Body of pancreas (tissue), 4 donors: Measurements from ENCODE around the gene PDCD1. TPM values are rescaled to one million over a fixed set of nuclear protein-coding genes. Genes with fewer than 3 reads are reported as not detected.
"Not testable (repeated sequence)": the region's sequence is repeated elsewhere in the genome, so short reads cannot be mapped to it uniquely, and the experiment has no call there.

Experiments
- ATAC-seq: fragments of 150-250 bp; one replicate; pipeline ENCODE4 v1.9.1; 2016
- DNase-seq, 4 donors: peaks; one replicate each; pipeline ENCODE4 v3.0.0-alpha.2; 2019
- H3K27ac ChIP-seq, 4 donors: fragments of 200-600 bp; sonication (generic); 1 replicate in 3 of 4; 2 replicates in 1 of 4; pipeline versions ENCODE4 v1.5.1 to v1.6.1; 2016 to 2019; ENCODE audit warnings: mild to moderate bottlenecking in 1 of 4, mixed read lengths in 1 of 4, moderate library complexity in 1 of 4
- H3K27me3 ChIP-seq, 2 donors: fragments of 200-600 bp; sonication (generic); one replicate each; pipeline ENCODE4 v1.6.0; 2016; ENCODE audit warnings: mild to moderate bottlenecking in 1 of 2
- H3K36me3 ChIP-seq, 2 donors: fragments of 200-600 bp; sonication (generic); replicated peaks in 1 of 2; 2 replicates each; pipeline ENCODE4 v1.5.1; 2016; ENCODE audit warnings: low read depth in 2 of 2; ENCODE audit not compliant: insufficient read depth in 1 of 2
- H3K4me1 ChIP-seq: fragments of 200-600 bp; sonication (generic); one replicate; pipeline ENCODE4 v1.6.0; 2016
- H3K4me3 ChIP-seq, 2 donors: fragments of 200-600 bp; sonication (generic); 1 replicate in 1 of 2; 2 replicates in 1 of 2; pipeline ENCODE4 v1.5.1; 2016 to 2019
- H3K9me3 ChIP-seq, 3 donors: fragments of 200-600 bp; sonication (generic); 1 replicate in 2 of 3; 2 replicates in 1 of 3; pipeline ENCODE4 v1.5.1; 2016
- POLR2A ChIP-seq, 3 donors: fragments of 450-650 bp; IDR thresholded peaks; one replicate each; pipeline ENCODE4 v1.6.1; 2016; ENCODE audit warnings: antibody characterized with exemption in 3 of 3, mild to moderate bottlenecking in 2 of 3
- WGBS, 2 donors: methylation state at CpG; one replicate each; pipeline ENCODE4 v1.1.5; 2017; 5-methylcytosine and 5-hydroxymethylcytosine counted together
- intact Hi-C: fragments of 100-400 bp; cut with DNase I; formaldehyde crosslinking; loops from one replicate; pipeline ENCODE4 v1.15.1; 2023
- total RNA-seq, 2 donors: library from RNA; depleted of rRNA; stranded (reverse); fragments of >200 nt; gene quantifications; one replicate each; pipeline ENCODE4 v1.1.0, GENCODE V29; 2016
- TF ChIP-seq, protein P1 (sequence below), 7 experiments: fragments of 450-650 bp in 4 of 7; fragments of 200-600 bp in 3 of 7; sonication (generic) in 3 of 7; IDR thresholded peaks; one replicate each; pipeline ENCODE4 v1.5.1; 2016 to 2019; ENCODE audit warnings: antibody characterized with exemption in 7 of 7

PDCD1 gene
- total RNA-seq, 2 donors from 2014 or later, result 0.99 to 1.3 TPM

DNA sequence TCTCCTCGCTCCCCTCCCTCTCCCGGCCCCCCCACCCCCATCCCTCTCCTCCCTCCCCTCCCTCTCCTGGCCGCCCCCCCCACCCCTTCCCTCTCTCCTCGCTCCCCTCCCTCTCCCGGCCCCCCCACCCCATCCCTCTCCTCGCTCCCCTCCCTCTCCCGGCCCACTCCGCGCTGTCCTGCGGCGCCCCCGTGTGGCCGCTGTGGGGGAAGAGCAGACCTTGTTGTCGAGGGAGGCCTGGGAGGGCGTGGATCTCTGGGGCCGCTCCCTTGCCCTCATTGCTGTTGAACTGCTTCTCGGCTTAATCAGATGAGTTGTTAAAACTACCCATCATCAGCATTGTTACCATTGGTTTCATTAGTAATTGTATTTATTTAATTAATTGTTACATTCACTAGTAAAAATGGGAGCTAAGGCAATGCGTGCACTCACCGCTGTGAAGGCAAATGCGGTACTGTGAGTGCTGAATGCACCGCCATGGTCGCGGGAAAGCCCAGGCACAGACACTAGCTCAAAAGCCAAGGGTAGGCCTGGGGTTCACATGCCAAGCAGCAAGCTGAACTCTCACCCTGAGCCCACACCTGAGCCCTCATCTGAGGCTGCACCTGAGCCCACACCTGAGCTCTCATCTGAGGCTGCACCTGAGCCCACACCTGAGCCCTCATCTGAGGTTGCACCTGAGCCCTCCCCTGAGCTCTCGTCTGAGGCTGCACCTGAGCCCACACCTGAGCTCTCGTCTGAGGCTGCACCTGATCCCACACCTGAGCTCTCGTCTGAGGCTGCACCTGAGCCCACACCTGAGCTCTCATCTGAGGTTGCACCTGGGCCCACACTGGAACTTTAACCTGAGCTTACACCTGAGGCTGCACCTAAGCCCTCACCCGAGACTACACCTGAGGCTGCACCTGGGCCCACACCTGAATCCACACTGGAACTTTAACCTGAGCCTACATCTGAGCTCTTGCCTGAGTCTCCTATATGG lies 19.6 kb upstream of the PDCD1 start:
- no peaks in the 10 kb centered on the region for H3K27me3 ChIP-seq
- H3K9me3 ChIP-seq, result no peaks in the 10 kb centered on the region
- H3K27ac ChIP-seq, result no peak overlapping the region
- DNase-seq (peak; percentile 67 to 76 (median 73)), ATAC-seq (no peak)
- intact Hi-C loops, result no loop called here
- H3K36me3 ChIP-seq, result no peaks in the 10 kb centered on the region
- TF ChIP-seq, protein P1, sequence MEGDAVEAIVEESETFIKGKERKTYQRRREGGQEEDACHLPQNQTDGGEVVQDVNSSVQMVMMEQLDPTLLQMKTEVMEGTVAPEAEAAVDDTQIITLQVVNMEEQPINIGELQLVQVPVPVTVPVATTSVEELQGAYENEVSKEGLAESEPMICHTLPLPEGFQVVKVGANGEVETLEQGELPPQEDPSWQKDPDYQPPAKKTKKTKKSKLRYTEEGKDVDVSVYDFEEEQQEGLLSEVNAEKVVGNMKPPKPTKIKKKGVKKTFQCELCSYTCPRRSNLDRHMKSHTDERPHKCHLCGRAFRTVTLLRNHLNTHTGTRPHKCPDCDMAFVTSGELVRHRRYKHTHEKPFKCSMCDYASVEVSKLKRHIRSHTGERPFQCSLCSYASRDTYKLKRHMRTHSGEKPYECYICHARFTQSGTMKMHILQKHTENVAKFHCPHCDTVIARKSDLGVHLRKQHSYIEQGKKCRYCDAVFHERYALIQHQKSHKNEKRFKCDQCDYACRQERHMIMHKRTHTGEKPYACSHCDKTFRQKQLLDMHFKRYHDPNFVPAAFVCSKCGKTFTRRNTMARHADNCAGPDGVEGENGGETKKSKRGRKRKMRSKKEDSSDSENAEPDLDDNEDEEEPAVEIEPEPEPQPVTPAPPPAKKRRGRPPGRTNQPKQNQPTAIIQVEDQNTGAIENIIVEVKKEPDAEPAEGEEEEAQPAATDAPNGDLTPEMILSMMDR (IDR thresholded peaks at IDR 0.05), result peak; percentile 57 to 73 (median 60)
- TF ChIP-seq POLR2A (IDR thresholded peaks at IDR 0.05), result no peak
- peaks cover 14% of the 10 kb centered on the region for H3K4me1 ChIP-seq
- H3K4me3 ChIP-seq, result no peak overlapping the region
- WGBS, 2 donors, result 32 to 38% methylated on average over 17 to 19 of the region's 27 CpGs

DNA sequence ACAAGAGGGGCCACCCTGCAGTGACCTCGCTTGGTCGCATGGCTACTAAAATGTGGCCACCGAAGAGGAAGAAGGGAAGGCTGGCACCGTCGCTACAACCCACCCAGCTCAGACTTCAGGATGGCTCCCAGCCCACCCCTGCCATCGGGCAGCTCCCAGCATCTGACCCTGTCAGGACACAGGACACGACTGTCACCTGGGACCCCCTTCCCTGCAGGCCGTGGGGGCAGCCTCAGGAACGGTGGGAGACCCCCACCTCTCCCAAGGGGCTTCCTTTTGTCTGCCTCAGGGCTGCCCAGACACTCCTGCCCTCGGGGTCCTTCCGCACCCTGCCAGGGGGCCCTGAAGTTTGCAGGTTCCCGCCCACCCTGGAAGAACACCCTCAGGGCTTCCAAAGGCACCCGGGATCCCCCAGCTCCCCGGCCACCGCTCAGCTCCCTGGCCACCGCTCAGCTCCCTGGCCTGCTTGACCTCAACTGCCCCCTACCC lies 18.5 kb upstream of the PDCD1 start:
- intact Hi-C loops, result no loop called here
- Histone ChIP-seq H3K36me3 (no peaks in the 10 kb centered on the region), H3K27ac (no peak overlapping the region), H3K9me3 (no peaks in the 10 kb centered on the region), H3K4me1 (peaks cover 10% of the 10 kb centered on the region), H3K4me3 (no peak overlapping the region), H3K27me3 (no peaks in the 10 kb centered on the region)
- WGBS, 2 donors, result 78 to 85% methylated on average over 3 to 14 of the region's 16 CpGs
- DNase-seq (no peak), ATAC-seq (no peak)
- TF ChIP-seq, protein P1 (IDR thresholded peaks at IDR 0.05), result no peak
- no peak for TF ChIP-seq POLR2A (IDR thresholded peaks at IDR 0.05)

DNA sequence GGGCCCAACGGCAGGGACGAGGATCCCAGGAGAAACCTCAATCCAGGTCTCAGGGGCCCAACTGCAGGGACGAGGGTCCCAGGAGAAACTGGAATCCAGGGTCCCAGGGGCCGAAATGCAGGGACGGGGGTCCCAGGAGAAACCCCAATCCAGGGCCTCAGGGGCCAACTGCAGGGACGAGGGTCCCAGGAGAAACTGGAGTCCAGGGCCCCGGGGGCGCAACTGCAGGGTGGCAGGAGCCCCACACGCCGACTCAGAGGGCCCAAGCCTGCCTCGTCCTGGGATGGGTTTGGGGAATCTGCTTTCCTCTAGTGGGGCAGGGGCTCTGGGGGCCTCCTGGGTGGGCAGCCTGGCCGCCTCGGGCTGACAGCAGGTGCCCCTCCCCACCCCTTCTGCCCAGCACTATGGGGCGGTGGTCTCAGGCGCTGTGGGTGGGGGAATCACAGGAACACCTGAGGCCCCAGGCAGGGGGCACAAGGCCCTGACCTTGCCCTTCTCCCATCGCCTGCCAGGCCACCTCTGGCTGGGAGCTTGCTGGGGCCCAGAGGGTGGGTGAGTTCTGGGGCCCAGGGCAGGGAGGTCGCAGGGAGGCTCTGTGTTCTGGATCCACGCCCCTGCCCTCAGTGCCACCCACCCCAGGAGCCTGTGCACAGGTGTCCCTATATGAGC lies 18.0 kb upstream of the PDCD1 start:
- WGBS, 2 donors, result 79 to 93% methylated on average over 8 to 18 of the region's 18 CpGs
- H3K9me3 ChIP-seq, result no peaks in the 10 kb centered on the region
- no peaks in the 10 kb centered on the region for H3K27me3 ChIP-seq
- no peak overlapping the region for H3K27ac ChIP-seq
- H3K36me3 ChIP-seq, result no peaks in the 10 kb centered on the region
- no peak for ATAC-seq
- H3K4me3 ChIP-seq, result no peak overlapping the region
- H3K4me1 ChIP-seq, result peaks cover 6% of the 10 kb centered on the region
- no peak for TF ChIP-seq POLR2A (IDR thresholded peaks at IDR 0.05)
- TF ChIP-seq, protein P1 (IDR thresholded peaks at IDR 0.05), result no peak
- DNase-seq, result no peak
- intact Hi-C loops, result no loop called here

DNA sequence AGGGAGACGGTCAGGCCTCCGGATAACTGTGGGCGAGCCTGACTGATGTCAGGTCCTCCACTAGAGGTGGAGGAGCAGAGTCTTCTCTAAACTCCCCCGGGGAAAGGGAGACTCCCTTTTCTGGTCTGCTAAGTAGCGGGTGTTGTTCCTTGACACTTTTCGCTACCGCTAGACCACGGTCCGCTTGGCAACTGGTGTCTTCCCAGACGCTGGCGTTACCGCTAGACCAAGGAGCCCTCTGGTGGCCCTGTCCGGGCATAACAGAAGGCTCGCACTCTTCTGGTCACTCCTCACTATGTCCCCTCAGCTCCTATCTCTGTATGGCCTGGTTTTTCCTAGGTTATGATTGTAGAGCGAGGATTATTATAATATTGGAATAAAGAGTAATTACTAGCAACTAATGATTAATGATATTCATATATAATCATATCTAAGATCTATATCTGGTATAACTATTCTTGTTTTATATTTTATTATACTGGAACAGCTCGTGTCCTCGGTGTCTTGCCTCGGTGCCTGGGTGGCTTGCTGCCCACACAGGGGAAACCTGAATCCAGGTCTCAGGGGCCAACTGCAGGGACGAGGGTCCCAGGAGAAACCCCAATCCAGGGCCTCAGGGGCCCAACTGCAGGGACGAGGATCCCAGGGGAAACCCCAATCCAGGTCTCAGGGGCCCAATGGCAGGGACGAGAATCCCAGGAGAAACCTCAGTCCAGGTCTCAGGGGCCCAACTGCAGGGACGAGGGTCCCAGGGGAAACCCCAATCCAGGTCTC lies 17.2 kb upstream of the PDCD1 start:
- 51 to 83% methylated on average over 12 to 13 of the region's 22 CpGs for WGBS, 2 donors
- peak in 2 of 4 donors; percentile 45 to 58 for DNase-seq
- TF ChIP-seq, protein P1 (IDR thresholded peaks at IDR 0.05), result peak in 5 of 7 experiments; percentile 12 to 34 (median 24)
- H3K27ac ChIP-seq, H3K4me1 ChIP-seq, intact Hi-C loops, H3K27me3 ChIP-seq, H3K36me3 ChIP-seq, ATAC-seq, H3K9me3 ChIP-seq, H3K4me3 ChIP-seq: not testable (repeated sequence)
